RWPE2 (cell line): Measurements from ENCODE around the gene SHTN1.
A peak's percentile ranks its signal among the peaks of the same experiment; 100 is the strongest.

Experiments used
- ATAC-seq: fragments of 200-7000 bp; cut with Tn5 transposase; 3 replicates; pipeline ENCODE4 v1.9.1; 2021; ENCODE audit warnings: low read depth
- DNase-seq: peaks from one replicate; pipeline ENCODE4 v3.0.0-alpha.2; 2020; ENCODE audit warnings: low spot score
- H3K27ac ChIP-seq: fragments of 450-650 bp; 2 replicates; pipeline ENCODE4 v1.5.1; 2017; ENCODE audit warnings: mild to moderate bottlenecking; ENCODE audit not compliant: poor library complexity, severe bottlenecking
- H3K27me3 ChIP-seq: fragments of 250-450 bp; sonication (Bioruptor Pico); 2 replicates; pipeline ENCODE4 v1.5.1; 2021; ENCODE audit warnings: mild to moderate bottlenecking, moderate library complexity; ENCODE audit not compliant: insufficient read depth, poor library complexity, severe bottlenecking
- H3K36me3 ChIP-seq: fragments of 250-450 bp; sonication (Bioruptor Pico); 2 replicates; pipeline ENCODE4 v1.5.1; 2020; ENCODE audit warnings: low read depth, mild to moderate bottlenecking, moderate library complexity
- H3K4me1 ChIP-seq: fragments of 250-450 bp; sonication (Bioruptor Pico); 2 replicates; pipeline ENCODE4 v1.5.1; 2021; ENCODE audit warnings: mild to moderate bottlenecking, moderate library complexity; ENCODE audit not compliant: insufficient read depth, poor library complexity, severe bottlenecking
- H3K4me3 ChIP-seq: fragments of 250-450 bp; sonication (Bioruptor Pico); 2 replicates; pipeline ENCODE4 v1.5.1; 2021; ENCODE audit warnings: mild to moderate bottlenecking, moderate library complexity; ENCODE audit not compliant: severe bottlenecking
- H3K9me3 ChIP-seq: fragments of 250-450 bp; sonication (Bioruptor Pico); 2 replicates; pipeline ENCODE4 v1.5.1; 2021; ENCODE audit warnings: mild to moderate bottlenecking, moderate library complexity; ENCODE audit not compliant: severe bottlenecking
- TF ChIP-seq, protein P1 (sequence below): fragments of 450-650 bp; IDR thresholded peaks from one replicate; pipeline ENCODE4 v1.5.1; 2017; ENCODE audit warnings: mild to moderate bottlenecking, moderate library complexity; ENCODE audit not compliant: poor library complexity, severe bottlenecking

The SHTN1 gene

DNA sequence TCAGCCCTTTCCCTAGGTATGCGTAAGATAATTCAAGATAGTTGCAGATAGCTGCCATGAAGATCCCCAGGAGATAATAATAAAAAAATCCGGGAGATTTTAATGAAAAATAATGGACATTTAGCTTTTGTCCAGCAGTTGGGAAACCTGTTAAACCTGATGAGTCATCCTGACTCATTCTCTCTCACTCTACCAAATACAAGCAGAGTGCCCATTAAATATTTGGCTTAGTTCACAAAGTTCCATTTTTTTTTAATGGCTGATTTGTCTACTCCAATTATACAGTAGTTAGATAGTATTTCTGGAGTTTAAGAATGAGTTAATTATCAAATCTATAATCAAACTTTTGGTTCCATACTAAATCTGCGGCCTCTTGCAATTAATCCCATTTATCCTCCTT is 2.1 kb upstream of the SHTN1 start:
- DNase-seq (no peak), ATAC-seq (0 out of 3 replicates have a peak, but pooled peaks have one; percentile 9)
- peak overlapping the region; percentile 26 for H3K27ac ChIP-seq
- peaks cover 5% of the 10 kb centered on the region for H3K9me3 ChIP-seq
- H3K4me3 ChIP-seq = no peak overlapping the region
- no peaks in the 10 kb centered on the region for H3K27me3 ChIP-seq
- H3K36me3 ChIP-seq = peaks cover 7% of the 10 kb centered on the region
- TF ChIP-seq, protein P1, sequence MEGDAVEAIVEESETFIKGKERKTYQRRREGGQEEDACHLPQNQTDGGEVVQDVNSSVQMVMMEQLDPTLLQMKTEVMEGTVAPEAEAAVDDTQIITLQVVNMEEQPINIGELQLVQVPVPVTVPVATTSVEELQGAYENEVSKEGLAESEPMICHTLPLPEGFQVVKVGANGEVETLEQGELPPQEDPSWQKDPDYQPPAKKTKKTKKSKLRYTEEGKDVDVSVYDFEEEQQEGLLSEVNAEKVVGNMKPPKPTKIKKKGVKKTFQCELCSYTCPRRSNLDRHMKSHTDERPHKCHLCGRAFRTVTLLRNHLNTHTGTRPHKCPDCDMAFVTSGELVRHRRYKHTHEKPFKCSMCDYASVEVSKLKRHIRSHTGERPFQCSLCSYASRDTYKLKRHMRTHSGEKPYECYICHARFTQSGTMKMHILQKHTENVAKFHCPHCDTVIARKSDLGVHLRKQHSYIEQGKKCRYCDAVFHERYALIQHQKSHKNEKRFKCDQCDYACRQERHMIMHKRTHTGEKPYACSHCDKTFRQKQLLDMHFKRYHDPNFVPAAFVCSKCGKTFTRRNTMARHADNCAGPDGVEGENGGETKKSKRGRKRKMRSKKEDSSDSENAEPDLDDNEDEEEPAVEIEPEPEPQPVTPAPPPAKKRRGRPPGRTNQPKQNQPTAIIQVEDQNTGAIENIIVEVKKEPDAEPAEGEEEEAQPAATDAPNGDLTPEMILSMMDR = no peak
- H3K4me1 ChIP-seq = peaks cover 18% of the 10 kb centered on the region

DNA sequence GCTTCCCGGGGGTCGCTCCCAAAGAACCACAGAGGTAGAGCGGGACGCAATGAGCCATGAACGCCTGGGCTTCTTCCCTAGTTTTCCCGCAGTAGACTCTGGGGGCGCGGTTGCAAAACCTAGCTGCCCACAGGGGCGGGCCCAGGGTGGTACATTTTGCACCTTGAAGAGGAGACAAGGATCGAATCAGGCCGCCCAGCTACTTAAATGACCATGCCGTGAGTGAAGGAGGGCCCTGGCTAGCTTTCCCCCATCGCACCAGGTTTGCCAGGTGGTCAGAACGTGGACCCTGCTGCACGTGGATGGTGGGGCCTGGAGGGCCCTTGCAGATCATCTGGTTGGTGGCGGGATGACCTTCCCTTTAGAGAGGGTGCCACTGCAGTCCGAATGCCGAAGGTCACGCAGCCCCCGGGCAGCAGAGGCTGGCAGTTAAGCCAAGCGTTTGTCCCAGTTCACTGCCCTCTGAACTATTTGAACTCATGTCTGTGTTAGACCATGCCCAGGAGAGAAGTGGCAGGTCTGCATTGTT is 604 bp upstream of the SHTN1 start:
- H3K36me3 ChIP-seq = peaks cover 7% of the 10 kb centered on the region
- ATAC-seq = 0 out of 3 replicates have a peak, but pooled peaks have one; percentile 7
- no peak for DNase-seq
- no peaks in the 10 kb centered on the region for H3K27me3 ChIP-seq
- peaks cover 5% of the 10 kb centered on the region for H3K9me3 ChIP-seq
- H3K4me1 ChIP-seq = peaks cover 18% of the 10 kb centered on the region
- peak overlapping the region; percentile 77 for H3K27ac ChIP-seq
- TF ChIP-seq, protein P1 = no peak
- H3K4me3 ChIP-seq = peak overlapping the region; percentile 71

DNA sequence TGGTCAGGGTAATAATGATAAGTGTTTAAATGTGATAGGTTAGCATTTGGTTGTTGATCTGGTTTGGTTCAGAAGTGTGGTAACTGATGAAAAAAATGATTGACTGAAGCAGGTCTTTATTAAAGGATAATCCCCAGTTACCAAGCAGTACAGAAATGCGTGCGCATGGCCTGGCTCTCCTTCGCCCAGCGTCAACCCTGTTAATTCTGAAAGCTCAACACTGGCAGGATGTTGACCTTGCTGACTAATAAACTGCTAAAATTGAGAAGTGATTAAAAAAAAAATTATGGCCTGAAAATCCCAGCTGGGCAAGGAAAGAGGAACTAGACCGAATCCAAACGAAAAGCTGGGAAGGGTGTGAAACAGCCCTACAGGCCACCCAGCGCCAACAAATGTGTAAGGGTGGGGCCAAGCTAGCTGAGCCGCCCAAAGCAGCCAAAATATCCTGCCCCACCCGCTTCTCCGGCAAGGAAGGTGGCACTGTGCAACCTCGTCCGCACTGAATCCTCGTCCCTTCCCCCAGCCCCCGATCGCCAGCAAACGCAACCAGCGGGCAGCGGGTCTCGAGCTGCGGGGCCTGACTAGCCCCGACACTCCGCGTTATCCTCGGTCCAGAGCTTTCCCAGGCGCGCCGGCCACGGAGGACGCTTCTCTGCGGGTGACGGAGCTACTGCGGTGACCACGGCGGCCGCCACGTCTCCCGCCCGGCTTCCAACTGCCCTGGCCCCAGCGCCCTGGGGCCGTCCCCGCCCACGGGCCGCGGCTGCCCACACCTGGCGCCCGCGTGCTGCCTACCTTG is 561 bp downstream of the SHTN1 start:
- peak; percentile 72 for ATAC-seq
- Histone ChIP-seq H3K27ac (peak overlapping the region; percentile 77), H3K36me3 (peaks cover 7% of the 10 kb centered on the region), H3K4me3 (peak overlapping the region; percentile 71), H3K4me1 (peaks cover 18% of the 10 kb centered on the region), H3K9me3 (peaks cover 5% of the 10 kb centered on the region), H3K27me3 (no peaks in the 10 kb centered on the region)
- DNase-seq = peak; percentile 59
- TF ChIP-seq, protein P1 = no peak

DNA sequence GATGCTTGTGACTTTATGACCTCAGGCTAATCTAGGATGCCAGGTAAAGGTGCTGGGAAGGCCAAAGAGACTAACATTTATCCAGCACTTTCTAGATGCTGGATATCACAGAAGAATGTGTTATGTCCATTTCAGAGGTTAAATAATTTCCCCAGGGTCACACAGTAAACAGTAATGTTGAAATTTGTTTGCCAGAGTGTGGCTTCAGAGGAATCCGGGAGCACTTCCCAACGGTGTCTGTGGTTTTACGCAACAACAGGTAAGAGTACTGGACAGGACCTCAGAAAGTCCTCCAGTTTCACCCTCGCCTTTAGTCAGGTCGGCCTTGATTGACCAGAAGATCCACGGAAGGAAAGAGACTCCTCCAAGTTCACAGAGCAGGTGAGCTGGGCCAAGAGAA is 1.7 kb downstream of the SHTN1 start:
- H3K27me3 ChIP-seq = no peaks in the 10 kb centered on the region
- H3K9me3 ChIP-seq = peaks cover 5% of the 10 kb centered on the region
- TF ChIP-seq, protein P1 = no peak
- H3K4me3 ChIP-seq = no peak overlapping the region
- peaks cover 18% of the 10 kb centered on the region for H3K4me1 ChIP-seq
- no peak for ATAC-seq
- H3K27ac ChIP-seq = no peak overlapping the region
- H3K36me3 ChIP-seq = peaks cover 7% of the 10 kb centered on the region
- DNase-seq = no peak

DNA sequence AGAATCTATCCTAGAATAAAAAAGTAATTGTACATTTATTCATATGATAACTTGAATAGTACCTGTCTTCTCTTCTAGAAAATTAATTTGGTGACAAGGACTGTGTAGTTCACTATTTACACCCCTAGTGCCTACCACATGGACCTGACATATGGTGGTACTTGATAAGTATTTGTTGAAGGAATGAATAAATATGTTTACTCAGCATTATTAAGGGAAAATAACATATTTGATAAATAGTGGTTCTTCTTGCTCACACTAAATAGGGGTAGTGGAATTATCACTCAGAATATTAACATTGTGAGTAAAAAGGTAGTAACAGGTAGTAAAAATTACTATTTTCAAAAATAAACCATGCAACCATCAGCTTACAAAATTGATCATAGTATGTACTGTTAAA is 2.8 kb downstream of the SHTN1 start:
- H3K36me3 ChIP-seq = peaks cover 7% of the 10 kb centered on the region
- H3K9me3 ChIP-seq = peaks cover 4% of the 10 kb centered on the region
- TF ChIP-seq, protein P1 = no peak
- ATAC-seq (no peak), DNase-seq (no peak)
- H3K4me3 ChIP-seq = no peak overlapping the region
- H3K27ac ChIP-seq = no peak overlapping the region
- no peaks in the 10 kb centered on the region for H3K27me3 ChIP-seq
- H3K4me1 ChIP-seq = peaks cover 18% of the 10 kb centered on the region
